ENCODE measurements around the gene PDGFD. TPM values are rescaled to one million over a fixed set of nuclear protein-coding genes. Genes with fewer than 3 reads are reported as not detected.

The PDGFD gene
- polyA plus RNA-seq, 1 donor from 2014 or later, result 1.0 TPM

- no peaks in the 10 kb centered on the region for H3K9me2 ChIP-seq (ENCODE audit: insufficient read depth, low read length)
- H3K4me3 ChIP-seq (ENCODE audit: low read length), result no peak overlapping the region
- H3K9ac ChIP-seq (ENCODE audit: low read length), result no peak overlapping the region
- no peak overlapping the region for H2AFZ ChIP-seq (ENCODE audit: low read depth, low read length)
- no peaks in the 10 kb centered on the region for H3K9me3 ChIP-seq (ENCODE audit: low read length)
- no peaks in the 10 kb centered on the region for H3K79me2 ChIP-seq (replicated peaks; ENCODE audit: insufficient read depth, low read length)
- no peak overlapping the region for H3K27ac ChIP-seq (ENCODE audit: low read length)
- H3K36me3 ChIP-seq (ENCODE audit: insufficient read depth, low read length), result no peaks in the 10 kb centered on the region
- no peaks in the 10 kb centered on the region for H4K20me1 ChIP-seq (ENCODE audit: insufficient read depth)
- no peak overlapping the region for H3K4me2 ChIP-seq (ENCODE audit: low read length)
- no peaks in the 10 kb centered on the region for H3F3A ChIP-seq (ENCODE audit: insufficient read depth, low read length, poor library complexity, severe bottlenecking)
- H3K27me3 ChIP-seq (ENCODE audit: insufficient read depth, low read depth, low read length), result no peaks in the 10 kb centered on the region
- TF ChIP-seq REST (IDR thresholded peaks at IDR 0.05; ENCODE audit: borderline replicate concordance) (no peak), SMC3 (conservative IDR thresholded peaks at IDR 0.05; ENCODE audit: poor library complexity) (no peak), EZH2 (IDR thresholded peaks at IDR 0.05; ENCODE audit: borderline replicate concordance, insufficient read depth, low read length, poor library complexity, severe bottlenecking) (no peak), CTCF (IDR thresholded peaks at IDR 0.05; ENCODE audit: poor library complexity, severe bottlenecking) (no peak), POLR2AphosphoS5 (IDR thresholded peaks at IDR 0.05) (no peak), RAD21 (conservative IDR thresholded peaks at IDR 0.05) (no peak), MXI1 (conservative IDR thresholded peaks at IDR 0.05; ENCODE audit: poor library complexity, severe bottlenecking) (no peak), TAF1 (IDR thresholded peaks at IDR 0.05; ENCODE audit: low read depth) (no peak), EP300 (conservative IDR thresholded peaks at IDR 0.05; ENCODE audit: poor library complexity, severe bottlenecking) (no peak)
These were observed 18.9 kb downstream of the PDGFD start for GRCh38 chr11:104145062-104145461.

GRCh38 chr11:104142698-104143097 lies 21.2 kb downstream of the PDGFD start:
- no peak overlapping the region for H3K4me3 ChIP-seq (ENCODE audit: low read length)
- no peak overlapping the region for H3K9ac ChIP-seq (ENCODE audit: low read length)
- H3K36me3 ChIP-seq (ENCODE audit: insufficient read depth, low read length), result no peaks in the 10 kb centered on the region
- H3K27me3 ChIP-seq (ENCODE audit: insufficient read depth, low read depth, low read length), result no peaks in the 10 kb centered on the region
- H3K9me3 ChIP-seq (ENCODE audit: low read length), result no peaks in the 10 kb centered on the region
- TF ChIP-seq RAD21 (conservative IDR thresholded peaks at IDR 0.05) (no peak), EP300 (conservative IDR thresholded peaks at IDR 0.05; ENCODE audit: poor library complexity, severe bottlenecking) (no peak), SMC3 (conservative IDR thresholded peaks at IDR 0.05; ENCODE audit: poor library complexity) (no peak), MXI1 (conservative IDR thresholded peaks at IDR 0.05; ENCODE audit: poor library complexity, severe bottlenecking) (no peak), POLR2AphosphoS5 (IDR thresholded peaks at IDR 0.05) (no peak), EZH2 (IDR thresholded peaks at IDR 0.05; ENCODE audit: borderline replicate concordance, insufficient read depth, low read length, poor library complexity, severe bottlenecking) (no peak), CTCF (IDR thresholded peaks at IDR 0.05; ENCODE audit: poor library complexity, severe bottlenecking) (no peak), REST (IDR thresholded peaks at IDR 0.05; ENCODE audit: borderline replicate concordance) (no peak), TAF1 (IDR thresholded peaks at IDR 0.05; ENCODE audit: low read depth) (no peak)
- H2AFZ ChIP-seq (ENCODE audit: low read depth, low read length), result no peak overlapping the region
- H3K27ac ChIP-seq (ENCODE audit: low read length), result no peak overlapping the region
- no peak overlapping the region for H3K4me2 ChIP-seq (ENCODE audit: low read length)
- H3K9me2 ChIP-seq (ENCODE audit: insufficient read depth, low read length), result no peaks in the 10 kb centered on the region
- no peaks in the 10 kb centered on the region for H3K79me2 ChIP-seq (replicated peaks; ENCODE audit: insufficient read depth, low read length)
- H4K20me1 ChIP-seq (ENCODE audit: insufficient read depth), result no peaks in the 10 kb centered on the region
- no peaks in the 10 kb centered on the region for H3F3A ChIP-seq (ENCODE audit: insufficient read depth, low read length, poor library complexity, severe bottlenecking)

Measured in neural cell (in vitro differentiated cells).